ENCODE results near the gene WDR75.
"Not testable (repeated sequence)": the region's sequence is repeated elsewhere in the genome, so short reads cannot be mapped to it uniquely, and the experiment has no call there.

Gene WDR75

DNA sequence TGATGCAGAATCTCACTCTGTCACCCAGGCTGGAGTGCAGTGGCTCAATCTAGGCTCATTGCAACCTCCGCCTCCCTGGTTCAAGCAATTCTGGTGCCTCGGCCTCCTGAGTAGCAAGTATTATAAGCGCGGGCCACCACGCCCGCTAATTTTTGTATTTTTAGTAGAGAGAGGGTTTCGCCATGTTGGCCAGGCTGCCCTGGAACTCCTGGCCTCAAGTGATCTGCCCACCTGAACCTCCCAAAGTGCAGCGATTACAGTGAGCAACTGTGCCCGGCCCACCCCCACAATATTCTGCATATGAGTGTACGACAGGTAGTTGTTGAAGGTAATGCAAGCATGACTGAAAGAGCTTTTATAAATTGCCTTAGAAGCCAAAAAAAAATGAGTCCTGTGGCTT, 1.2 kb downstream of the WDR75 start:
- DNase-seq = no peak

DNA sequence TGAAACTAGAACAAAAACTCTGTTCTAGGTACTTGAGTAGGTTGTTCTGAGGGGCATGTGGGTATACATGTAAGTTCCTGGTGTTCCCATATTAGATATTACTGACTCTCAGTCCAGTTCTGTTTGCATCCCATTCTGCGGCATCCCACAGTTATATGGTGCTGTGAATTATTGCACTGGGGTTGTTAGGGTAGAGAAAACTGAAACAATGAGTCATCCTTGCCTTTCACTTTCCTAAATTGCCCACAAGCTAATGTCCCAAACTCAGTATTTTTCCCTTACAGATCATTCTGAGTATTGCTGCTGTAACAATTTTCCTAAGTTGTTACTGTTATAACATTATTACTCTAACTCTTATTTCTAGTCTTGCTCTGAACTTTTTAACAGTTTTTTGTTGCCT, 3.0 kb downstream of the WDR75 start:
- DNase-seq = no peak

DNA sequence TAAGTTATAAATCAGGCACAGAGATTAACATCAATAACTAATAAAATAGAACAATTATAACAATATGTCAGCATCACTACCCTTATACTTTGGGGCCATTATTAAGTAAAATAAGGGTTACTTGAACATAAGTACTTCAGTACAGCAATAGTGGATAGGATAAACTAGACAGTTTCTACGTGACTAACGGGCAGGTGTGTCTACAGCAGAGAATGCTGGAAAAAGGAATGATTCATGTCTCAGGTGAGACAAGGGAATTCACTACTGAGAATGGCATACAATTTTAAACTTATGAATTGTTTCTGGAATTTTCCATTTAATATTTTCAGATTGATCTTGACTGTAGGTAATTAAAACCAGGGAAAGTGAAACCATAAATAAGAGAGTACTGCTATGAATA, 5.5 kb downstream of the WDR75 start:
- DNase-seq = no peak

DNA sequence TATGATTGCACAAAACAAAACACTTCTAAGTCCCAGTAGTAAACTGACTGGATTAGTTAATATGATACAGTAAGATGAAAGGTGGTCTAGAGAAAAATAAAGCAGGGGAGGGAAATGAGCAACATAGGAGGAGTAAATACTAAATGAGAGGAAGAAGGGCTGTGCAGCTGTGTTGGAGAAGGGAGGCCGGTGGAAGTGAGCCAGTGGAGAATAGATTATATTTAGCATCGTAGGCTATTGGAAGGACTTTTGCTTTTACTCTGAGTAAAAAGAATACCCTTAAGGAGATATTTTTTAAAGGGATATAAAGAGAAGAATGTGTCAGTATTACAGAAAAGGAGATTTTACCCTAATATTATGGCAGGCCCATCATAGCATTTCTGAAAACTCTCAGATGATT, 12.7 kb downstream of the WDR75 start:
- DNase-seq = no peak

DNA sequence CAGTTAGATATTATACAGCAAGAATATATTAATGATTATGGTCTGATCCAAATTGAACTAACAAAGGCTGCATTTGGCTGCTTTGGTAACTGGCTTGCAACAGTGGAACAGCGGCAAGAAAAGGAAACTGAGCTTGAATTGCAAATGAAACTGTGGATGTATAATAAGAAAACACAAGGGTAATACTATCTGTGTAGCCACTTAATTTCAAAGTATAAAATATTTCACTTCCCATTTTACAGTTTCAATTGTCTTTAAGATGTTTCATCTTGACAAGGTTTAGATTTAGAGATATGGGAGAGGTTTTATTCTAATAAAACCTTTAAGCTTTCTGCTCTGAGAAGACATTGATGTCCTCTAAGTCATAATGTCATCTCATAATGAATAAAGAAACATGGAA, 23.8 kb downstream of the WDR75 start:
- DNase-seq = no peak

DNA sequence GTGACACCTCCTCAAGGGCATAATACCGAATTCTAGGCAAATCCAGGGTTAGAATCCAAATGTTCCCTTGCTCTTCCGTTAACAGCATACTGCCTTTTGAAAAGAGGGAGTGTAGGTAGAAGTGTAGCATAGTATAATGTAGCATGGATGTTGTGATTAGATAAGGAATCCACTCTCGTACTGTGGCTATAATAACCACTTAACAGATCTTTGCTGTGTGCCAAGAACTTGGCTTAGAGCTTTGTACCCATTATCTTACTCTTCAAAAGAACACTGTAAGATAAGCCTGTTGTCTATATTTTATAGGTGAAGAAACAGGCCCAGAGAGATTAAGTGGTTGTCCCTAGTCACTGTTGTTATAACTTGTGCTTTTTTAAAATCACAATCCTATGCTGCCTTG, 24.2 kb downstream of the WDR75 start:
- no peak for DNase-seq

DNA sequence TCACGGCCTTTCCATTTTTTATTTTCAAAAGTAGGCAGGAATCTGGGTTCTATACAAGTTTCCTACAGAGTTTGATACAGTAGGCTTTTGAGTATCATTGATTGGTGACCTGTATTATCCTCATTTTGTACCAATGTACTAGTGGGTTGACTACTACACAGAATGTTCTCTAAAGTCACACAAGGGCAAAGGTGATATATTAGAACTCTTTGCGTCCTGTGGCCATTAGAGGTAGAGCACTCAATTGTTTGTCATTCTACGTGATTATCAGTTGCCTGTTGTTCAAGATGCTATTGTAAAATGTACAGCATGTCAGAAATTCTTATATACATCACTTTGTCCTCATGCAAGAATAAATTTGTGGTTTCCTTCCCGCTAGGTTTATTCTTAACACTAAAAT, 24.8 kb downstream of the WDR75 start:
- no peak for DNase-seq

DNA sequence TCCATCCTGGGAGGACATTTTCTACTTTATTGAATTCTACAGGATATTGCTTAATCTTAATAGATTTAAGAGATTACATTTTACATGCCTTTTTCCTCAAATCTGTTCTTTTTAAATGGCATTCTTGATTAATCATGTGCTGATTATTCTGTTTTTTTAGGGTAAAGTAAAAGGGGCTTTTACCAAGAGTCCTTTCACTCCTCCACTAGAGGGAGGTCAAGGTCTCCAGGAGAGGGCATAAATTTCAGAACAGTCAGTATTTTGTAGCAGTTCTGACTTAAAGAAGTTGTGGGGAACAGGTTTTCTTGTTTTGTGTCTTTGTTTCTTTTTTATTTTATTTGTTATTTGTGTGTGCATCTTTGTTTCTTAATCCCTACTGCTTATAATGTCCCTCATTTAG, 25.4 kb downstream of the WDR75 start:
- no peak for DNase-seq

DNA sequence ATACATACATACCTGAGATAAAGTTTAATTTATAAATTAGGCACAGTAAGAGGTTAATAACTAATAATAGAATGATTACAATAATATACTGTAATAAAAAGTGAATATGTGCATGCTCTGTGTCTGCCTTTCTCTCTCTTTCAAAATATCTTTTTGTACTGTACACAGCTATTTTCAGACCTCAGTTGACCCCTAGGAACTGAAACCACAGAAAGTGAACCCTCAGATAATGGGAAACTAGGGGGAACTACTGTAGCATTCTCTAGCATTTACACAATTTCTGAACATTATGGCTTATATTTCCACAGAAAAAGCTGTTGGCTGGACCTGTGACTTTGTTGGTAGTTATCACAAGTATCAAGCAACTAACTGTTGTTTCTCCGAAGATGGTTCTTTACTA, 25.9 kb downstream of the WDR75 start:
- DNase-seq = no peak

DNA sequence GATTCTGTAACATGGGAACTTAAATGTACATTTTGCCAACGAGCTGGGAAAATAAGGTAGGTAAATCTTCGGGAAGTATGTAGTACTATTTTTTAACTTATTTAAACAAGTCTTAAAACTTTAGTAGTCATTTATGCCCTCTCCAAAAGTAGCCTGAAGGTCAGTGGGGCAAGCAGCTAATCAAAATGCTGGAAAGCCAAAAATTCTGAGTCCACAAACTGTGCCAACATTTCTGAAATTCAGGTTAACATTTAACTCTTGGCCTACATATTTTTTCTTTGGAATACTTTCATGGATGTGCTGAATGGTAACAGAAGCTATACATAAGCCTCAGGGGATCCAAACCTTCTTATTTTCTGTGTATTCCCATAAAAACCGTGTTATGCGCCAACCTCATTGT, 26.3 kb downstream of the WDR75 start:
- DNase-seq = no peak

DNA sequence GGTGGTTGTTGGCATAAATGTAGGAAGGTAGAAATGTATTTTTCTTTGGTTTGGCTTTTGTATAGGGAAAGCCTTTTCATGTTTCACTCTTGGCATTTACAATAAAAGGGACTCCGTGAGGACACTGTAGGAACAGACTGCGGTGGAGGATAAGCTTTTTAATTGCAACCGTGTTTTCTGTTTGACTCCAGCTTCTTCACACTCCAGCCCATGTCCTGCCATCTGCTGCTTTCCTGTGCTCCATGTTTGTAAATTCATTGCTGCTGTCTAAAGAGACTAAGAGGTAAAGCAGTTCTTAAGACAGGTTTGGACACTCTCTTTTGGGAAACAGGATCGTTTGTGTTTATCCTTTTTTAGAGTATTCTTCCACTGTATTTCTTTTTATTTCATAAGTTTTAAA, 33.3 kb downstream of the WDR75 start:
- DNase-seq = no peak

DNA sequence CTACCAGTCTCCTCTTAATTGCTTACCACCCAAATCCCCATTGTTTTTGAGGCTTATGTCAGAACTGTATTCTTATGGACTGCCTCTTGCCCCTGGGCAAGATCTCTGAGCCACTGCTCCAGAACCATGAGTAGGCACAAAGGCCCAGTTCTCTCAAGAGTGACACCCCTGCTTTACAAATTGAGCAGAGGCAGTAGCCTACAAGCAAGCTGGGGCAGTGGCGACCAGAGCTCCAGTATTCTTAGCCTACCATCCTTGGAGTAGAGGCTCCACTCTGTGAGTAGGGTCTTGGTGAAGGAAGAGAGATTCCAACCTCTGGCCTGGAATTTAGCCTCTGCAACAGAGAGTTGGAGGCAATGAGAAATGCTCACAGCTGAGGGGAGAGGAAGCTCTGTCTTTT, 36.5 kb downstream of the WDR75 start:
- no peak for DNase-seq

DNA sequence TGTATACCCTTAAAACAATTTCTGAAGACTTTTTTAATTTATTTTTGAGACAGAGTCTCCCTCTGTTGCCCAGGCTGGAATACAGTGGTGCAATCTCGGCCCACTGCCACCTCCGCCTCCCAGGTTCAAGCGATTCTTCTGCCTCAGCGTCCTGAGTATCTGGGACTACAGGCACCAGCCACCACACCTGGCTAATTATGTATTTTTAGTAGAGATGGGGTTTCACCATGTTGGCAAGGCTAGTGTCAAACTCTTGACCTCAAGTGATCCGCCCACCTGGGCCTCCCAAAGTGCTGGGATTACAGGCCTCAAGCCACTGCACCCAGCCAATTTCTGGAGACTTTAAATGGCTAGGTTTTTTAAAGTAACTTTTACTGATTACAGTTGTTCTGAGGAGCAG, 37.0 kb downstream of the WDR75 start:
- not testable (repeated sequence) for DNase-seq

DNA sequence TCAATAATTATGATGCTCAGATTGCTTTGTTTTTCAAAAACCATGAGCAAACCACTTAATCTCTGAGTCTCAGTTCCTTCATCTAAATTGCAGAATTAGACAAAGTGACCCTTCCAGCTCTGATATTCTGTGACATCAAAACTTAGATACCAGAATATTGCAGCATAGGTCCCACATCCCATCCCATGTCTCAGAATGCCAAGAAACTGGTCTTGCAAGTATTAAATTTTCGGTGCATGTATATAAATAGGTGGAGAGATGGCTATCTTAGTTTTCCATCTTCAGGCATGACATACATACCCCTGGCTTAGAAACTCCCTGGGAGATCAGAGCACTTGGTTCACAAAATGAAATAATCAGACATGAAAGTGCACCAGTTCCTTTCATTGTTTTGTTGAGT, 39.8 kb downstream of the WDR75 start:
- no peak for DNase-seq

DNA sequence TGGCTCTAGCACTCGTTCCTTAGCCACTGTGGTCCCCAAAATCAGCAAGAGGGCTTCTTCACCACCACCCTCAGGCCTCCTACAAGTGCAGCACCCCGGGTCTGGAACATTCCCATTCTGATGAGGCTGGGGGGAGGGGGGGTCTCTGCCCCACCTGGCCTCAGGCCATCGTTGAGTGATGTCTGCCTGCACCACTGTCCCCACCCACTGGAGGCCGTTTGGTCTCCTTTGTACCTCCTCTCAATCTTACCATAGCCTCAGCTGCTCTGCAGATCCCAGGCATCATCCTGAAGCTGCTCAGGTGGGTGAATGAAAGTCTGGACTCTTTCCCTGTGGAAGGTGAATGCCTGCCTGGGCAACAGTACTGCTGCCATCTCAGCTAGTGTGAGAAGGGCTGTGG, 42.3 kb downstream of the WDR75 start:
- no peak for DNase-seq

DNA sequence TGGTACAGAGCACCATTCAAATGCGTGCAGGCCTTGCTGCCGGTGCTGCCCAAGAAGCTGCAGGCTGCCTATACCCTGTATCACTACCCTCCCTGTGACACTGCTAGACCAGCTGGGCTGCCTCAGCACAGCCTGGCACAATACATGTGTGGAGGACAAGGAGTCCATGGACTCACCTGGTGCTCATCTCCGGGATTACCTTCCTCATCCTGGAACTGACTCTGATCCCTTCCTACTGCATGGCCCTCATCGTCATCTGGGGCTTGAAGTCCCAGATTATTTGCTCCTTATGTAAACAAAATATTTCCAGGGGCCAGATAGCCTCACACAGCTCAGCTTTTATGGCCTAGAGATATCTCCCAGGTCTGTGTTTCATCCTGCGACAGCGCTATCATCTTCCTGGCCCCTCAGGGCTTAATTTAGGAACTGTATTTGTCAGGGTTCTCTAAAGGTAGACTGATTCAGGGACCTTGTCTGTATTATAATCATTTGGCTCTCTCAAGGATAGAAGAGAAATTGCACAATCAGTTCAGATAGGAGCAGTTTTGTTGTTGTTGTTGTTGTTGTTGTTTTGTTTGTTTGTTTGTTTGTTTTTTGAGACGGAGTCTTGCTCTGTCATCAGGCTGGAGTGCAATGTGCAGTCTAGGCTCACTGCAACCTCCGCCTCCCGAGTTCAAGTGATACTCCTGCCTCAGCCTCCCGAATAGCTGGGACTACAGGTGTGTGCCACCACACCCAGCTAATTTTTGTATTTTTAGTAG, 42.9 kb downstream of the WDR75 start:
- no peak for DNase-seq

DNA sequence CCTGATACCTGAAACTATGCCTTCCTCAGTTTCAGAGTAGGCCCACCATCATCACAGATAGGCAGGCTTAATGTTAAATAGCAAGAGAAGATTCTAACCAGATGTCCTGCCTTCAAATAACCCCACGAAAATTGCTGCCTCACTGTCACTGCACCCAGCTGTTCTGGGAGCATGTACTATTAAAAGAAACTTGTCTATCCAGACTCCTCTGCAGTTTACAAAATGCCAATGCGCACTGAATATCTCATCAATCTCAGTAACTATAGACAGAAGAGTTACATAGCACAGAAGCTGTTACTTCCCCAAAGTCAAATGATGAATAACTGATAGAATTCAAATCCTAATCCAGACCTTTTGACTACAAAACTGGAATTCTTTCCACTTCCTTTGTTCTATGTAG, 43.9 kb downstream of the WDR75 start:
- no peak for DNase-seq

DNA sequence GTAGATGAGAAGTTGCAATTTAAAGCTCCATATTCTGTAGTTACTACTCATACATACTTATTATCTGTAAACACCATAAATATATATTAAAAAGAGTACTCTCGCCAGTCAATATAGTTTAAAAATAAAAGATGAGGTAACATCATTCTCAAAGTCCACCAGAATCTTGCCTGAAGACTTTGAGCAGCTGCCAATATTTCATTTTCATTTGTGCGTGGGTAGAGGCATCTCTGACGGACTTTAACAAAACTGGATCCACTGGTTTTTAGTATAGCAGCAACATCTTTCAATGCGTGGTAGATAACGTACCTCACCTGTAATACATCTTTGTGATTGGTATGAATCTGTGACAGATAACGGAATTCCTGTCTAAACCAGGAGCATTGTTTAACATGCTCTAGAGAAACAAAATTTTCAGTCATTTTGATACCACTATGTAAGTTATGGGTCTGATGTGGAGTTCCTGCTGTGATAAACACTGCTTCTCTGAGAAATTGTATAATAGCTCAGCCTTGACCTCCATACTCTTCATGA, 45.0 kb downstream of the WDR75 start:
- no peak for DNase-seq

DNA sequence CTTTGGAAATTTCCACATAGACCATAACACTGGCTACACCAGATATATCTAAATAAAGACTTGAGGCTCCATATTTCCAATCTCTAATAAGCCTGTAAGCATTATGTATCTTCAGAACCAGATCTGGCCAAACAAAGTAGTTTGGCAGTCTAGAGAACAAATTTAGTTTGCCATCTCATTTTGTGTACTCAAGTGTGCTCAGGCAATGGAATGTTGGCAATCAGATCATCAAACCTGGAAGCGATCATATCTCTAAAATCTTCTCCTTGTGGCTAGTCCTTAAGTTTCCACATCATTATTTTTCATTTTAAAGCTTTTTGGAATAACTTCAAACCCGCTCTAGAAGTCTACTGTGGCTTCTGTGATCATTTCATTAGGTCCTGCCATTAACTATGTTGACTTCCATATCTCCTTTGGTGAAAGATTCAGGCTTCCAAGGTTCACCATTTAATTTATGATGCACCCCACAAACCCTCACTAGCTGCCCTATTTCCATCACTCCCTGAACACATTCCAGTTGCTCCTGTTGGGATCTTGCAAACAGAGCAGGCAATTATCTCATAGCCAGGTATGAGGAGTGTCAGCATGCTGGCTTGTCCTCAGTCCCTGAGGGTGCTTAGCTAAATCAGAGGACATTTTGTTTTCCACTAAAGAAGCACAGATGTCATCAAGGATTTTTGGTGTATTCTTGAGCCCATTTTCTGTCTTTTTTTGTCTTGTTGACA, 46.2 kb downstream of the WDR75 start:
- DNase-seq = no peak

DNA sequence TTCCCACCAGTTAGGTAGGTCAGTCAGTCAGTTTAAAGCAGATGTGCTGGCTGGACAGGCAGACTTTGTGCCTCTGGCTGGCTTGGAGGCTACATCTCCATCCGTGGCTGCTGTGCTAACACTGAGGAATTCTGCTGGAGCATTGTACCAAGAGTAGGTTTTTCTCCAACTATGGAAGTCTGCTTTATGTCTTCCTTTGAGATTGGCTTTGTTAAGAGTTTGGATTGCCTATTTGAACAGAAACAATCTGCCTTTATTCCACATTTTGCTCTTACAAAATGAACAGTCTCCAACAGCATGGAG, 46.7 kb downstream of the WDR75 start:
- DNase-seq = no peak

DNA sequence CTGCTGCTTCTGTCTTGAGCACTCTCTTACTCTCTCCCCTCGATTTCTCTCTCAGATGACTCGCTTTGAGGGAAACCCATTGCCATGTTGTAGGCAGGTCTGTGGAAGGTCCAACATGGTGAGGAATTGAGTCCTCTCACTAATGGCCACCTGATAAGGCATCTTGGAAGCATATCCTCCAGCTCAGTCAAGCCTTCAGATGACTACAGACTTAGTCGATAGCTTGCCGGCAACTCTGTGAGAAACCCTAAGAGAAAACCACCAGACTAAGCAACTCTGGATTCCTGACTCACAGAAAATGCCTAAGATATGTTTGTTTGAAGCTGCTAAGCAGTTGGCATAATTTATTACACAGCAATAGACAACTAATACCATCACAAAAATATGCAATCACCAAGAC, 51.2 kb downstream of the WDR75 start:
- no peak for DNase-seq

DNA sequence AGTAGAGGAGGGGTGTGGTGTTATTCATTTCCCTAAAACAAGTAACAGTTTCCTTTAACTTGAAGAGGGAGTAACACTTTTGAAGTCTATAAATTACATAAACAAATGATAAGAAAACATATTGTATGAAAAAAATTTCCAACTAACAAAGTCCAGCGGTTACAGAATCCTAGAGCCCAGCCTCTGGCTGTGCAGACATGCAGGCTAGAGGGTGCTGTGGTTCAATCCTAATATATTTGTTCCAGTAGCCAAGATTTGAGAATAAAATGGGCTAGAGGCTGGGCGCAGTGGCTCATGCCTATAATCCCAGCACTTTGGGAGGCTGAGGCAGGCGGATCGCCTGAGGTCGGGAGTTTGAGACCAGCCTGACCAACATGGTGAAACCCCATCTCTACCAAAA, 56.9 kb downstream of the WDR75 start:
- no peak for DNase-seq

DNA sequence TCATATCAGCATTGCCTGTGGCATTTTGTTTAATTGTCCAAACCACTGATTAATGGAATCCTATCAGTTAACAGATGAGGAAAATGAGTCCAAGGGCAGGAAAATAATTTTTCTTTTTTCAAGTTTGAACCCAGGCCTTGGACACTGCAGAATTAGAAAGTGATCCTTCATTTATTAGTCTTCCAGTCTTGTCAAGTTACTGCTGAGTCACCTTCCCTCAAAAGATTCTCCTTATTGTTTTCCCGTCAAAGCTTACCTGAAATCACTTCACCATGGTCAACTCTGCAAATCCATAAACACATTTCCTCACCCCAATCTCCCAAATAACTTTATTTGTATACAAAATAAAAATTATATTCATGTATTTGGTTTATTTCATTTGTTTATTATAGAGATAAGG, 57.9 kb downstream of the WDR75 start:
- DNase-seq = no peak

DNA sequence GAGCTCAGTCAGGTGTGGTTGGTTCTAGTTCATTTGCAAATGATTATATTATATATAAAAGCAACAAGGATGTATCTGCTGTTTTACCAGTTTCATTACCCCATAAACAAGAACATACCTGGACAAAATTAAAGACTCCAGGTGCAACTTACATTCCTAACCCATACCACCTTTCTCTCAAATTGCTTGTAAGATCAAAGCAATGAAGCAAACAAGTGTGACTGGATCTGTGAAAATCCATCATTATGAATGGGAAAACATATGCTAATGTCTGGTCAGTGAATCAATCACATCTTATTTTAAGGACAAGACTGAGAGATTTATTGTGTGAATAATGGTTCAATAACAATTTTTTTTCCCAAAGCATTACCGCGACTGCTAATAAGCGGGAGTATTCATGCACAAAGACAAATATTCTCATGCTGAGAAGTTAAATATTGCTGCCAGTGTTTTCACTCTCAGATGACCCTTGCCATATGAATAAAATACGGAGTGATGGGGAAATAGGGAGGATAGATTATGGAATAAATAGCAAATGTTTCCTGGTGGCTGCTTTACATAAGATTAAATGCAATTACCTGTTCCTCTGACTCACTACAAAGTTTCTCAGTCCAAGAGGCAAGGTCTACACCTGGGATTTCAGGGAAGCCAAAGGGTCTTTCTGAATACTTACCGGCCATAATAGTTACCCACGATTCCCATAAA, 59.3 kb downstream of the WDR75 start:
- no peak for DNase-seq
